Measurements from ENCODE around the gene HMGCS1.

DNA sequence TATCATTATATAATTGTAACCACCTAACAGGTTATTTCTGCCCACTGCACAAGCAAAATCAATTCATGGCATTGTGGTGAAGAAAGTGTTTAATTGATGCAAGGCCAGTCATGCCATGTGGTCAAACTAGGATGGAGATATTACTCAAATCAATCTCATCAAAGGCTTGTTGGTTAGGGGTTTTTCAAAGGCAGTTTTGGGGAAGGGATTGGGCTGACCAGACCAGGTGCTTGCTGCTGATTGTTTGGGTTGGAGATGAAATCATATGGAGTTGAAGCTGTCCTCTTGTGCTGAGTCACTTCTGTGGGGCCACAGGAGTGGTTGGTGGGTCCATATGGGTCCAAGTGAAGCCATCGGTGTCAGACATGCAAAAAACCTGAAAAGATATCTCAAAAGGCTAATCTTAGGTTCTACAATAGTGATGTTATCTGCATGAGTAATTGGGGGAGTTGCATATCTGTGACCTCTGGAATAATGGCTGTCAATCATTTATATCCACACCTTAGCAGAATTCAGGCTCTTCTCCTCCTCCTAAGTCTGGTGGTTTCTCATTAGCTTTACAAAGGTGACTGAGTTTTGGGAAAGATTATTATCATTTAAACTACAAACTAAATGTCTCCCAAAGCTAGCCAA is 44.9 kb downstream of the HMGCS1 start:
- TF ChIP-seq, protein P1, sequence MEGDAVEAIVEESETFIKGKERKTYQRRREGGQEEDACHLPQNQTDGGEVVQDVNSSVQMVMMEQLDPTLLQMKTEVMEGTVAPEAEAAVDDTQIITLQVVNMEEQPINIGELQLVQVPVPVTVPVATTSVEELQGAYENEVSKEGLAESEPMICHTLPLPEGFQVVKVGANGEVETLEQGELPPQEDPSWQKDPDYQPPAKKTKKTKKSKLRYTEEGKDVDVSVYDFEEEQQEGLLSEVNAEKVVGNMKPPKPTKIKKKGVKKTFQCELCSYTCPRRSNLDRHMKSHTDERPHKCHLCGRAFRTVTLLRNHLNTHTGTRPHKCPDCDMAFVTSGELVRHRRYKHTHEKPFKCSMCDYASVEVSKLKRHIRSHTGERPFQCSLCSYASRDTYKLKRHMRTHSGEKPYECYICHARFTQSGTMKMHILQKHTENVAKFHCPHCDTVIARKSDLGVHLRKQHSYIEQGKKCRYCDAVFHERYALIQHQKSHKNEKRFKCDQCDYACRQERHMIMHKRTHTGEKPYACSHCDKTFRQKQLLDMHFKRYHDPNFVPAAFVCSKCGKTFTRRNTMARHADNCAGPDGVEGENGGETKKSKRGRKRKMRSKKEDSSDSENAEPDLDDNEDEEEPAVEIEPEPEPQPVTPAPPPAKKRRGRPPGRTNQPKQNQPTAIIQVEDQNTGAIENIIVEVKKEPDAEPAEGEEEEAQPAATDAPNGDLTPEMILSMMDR (IDR thresholded peaks at IDR 0.05; ENCODE audit: insufficient read depth, low read length): no peak
- TF ChIP-seq POLR2AphosphoS5 (IDR thresholded peaks at IDR 0.05; ENCODE audit: low read depth) (no peak), GABPA (IDR thresholded peaks at IDR 0.05; ENCODE audit: low read depth) (no peak), SPI1 (IDR thresholded peaks at IDR 0.05; ENCODE audit: borderline replicate concordance, low read depth) (no peak)
